GM10248 (cell line): ENCODE measurements around the gene EDN3.

Source experiments
- CTCF ChIA-PET: fragments of 300-600 bp; sonication (Branson Sonifier 250); formaldehyde crosslinking; extraction: SDS; loops from one replicate; lab custom pipeline; 2021; ENCODE audit warnings: antibody characterized with exemption; lab: Yijun Ruan, JAX
- POLR2A ChIA-PET: fragments of 350-650 bp; sonication (Branson Sonifier 250); formaldehyde crosslinking; extraction: SDS; loops from one replicate; lab custom pipeline; 2020; ENCODE audit warnings: antibody characterized with exemption; lab: Yijun Ruan, JAX
- DNase-seq: peaks from one replicate; pipeline ENCODE4 v3.0.0; 2012; ENCODE audit errors: extremely low spot score
- TF ChIP-seq, protein P1 (sequence below): IDR thresholded peaks from 2 replicates; pipeline ENCODE4 v1.5.1; 2012; ENCODE audit warnings: mild to moderate bottlenecking, low read depth; ENCODE audit errors: extremely low read depth, missing control alignments, control extremely low read depth

EDN3 gene

DNA sequence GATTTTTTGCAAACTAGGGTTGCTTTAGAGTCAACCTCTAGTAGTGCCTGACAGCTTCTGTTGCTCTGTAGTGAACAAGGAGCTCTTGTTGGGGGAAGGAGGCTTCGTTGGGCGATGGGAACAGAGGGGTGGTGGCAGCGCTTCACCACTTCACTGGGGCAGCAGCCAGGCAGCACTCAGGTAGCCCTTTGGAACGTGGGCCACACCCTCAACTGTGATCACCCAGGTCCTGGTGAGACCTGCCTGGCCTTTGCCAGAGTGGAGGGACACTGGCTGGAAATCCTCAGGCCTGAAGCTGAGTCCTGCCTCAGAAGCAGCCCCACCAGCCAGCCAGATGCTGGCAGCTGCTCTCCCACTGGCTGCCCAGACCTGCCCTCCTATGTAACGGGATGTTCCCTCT, 10.4 kb upstream of the EDN3 start:
- ChIA-PET CTCF (interaction anchor here (1.2 to 1.3 kb wide), 2 partner anchors 13 to 83 kb away, joined by 3 to 4 read pairs; no protein-coding TSS in a partner anchor), POLR2A (no interaction called here)
- TF ChIP-seq, protein P1, sequence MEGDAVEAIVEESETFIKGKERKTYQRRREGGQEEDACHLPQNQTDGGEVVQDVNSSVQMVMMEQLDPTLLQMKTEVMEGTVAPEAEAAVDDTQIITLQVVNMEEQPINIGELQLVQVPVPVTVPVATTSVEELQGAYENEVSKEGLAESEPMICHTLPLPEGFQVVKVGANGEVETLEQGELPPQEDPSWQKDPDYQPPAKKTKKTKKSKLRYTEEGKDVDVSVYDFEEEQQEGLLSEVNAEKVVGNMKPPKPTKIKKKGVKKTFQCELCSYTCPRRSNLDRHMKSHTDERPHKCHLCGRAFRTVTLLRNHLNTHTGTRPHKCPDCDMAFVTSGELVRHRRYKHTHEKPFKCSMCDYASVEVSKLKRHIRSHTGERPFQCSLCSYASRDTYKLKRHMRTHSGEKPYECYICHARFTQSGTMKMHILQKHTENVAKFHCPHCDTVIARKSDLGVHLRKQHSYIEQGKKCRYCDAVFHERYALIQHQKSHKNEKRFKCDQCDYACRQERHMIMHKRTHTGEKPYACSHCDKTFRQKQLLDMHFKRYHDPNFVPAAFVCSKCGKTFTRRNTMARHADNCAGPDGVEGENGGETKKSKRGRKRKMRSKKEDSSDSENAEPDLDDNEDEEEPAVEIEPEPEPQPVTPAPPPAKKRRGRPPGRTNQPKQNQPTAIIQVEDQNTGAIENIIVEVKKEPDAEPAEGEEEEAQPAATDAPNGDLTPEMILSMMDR: no peak
- DNase-seq: no peak

DNA sequence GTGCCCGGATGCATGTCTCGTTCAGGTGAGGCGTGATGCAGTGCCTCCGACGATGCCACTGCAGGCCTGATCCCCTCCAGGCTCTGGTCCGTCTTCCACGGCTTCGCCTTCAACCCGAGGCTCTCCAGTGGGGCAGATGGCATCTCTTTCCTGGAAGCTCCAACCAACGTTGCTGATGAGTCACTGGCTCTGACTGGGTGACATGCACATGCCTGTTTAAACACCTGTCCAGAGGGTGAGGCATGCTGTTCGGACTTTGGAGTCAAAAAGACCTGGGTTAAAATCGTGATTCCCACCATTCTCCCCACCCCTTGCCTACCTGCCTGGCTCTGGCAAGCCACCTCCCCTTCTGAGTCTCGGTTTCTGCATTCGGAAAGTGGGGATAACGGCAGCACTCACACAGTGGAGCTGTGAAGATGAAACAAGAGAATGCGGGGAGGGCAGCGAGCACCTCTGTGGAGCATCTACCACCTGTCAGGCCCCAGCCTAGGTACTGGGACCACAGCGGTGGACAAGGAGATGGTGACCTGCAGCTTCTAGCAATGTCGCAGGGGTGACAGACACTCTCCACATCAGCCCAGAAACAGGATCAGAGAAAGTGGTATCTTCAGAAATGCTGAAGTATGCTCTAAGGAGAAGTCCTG, 8.5 kb upstream of the EDN3 start:
- ChIA-PET CTCF (no interaction called here), POLR2A (no interaction called here)
- TF ChIP-seq, protein P1: no peak
- DNase-seq: no peak

DNA sequence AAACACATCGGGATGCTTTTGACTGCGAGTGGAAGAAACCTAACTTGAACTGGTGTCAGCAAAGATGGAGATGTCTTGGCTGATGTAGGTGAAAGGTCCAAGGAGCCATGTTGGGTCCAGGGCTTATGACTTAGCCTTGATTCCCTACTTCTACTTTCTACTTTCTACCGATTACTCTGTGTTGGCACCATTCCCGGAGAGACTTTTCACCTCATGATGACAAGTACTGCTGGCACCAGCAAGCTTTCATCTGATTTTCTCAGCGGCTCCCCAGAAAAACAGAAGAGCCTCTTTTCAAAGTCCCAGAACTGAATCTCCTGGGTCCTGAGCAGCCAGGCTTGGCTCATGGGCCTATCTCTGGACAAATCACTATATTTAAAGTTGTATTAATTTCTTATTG, 4.9 kb upstream of the EDN3 start:
- POLR2A ChIA-PET: no interaction called here
- CTCF ChIA-PET: no interaction called here
- no peak for DNase-seq
- TF ChIP-seq, protein P1: no peak

DNA sequence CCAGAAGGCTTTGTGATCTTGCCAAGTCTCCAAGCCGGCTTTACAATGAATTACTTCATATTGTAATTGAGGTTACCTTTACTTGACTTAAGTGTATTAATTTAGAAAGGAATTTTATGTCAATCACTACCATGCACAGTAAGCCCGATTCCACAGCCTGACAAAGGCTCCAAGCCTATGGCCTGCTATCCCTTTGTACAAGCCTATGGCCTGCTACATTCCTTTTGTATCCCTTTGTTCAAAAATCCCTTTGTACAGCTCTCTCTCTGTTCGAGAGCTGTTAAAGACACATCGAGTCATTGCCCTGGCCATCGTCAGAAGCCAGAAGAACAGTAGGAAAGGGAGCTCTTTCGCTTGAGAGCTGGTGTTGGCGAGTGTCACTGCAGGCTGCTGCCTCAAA, 2.7 kb upstream of the EDN3 start:
- TF ChIP-seq, protein P1: no peak
- POLR2A ChIA-PET: no interaction called here
- CTCF ChIA-PET: interaction anchor here (0.9 to 1.6 kb wide), 3 partner anchors 11 to 17 kb away, joined by 3 to 5 read pairs (median 4); no protein-coding TSS in a partner anchor
- DNase-seq: no peak

DNA sequence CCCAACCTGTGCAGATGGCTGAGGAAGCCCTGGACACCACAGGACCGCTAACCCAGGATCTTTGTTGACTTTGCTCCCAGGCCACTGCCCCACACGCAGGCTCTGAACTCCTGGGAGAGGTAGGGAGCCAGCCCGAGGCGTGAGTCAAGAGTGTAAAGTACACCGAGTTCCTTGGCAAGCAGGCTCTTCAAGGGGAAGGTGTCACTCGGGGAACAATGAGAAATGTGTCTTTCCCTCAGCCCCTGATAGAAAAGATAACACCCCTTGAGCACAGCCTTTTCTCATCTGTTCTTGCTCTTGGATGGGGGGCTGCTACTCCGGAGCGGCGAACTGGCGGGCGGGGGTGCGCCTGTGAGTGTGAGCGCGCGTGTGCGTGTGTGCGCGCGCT, 472 bp upstream of the EDN3 start:
- no peak for DNase-seq
- ChIA-PET POLR2A (no interaction called here), CTCF (no interaction called here)
- TF ChIP-seq, protein P1: no peak

DNA sequence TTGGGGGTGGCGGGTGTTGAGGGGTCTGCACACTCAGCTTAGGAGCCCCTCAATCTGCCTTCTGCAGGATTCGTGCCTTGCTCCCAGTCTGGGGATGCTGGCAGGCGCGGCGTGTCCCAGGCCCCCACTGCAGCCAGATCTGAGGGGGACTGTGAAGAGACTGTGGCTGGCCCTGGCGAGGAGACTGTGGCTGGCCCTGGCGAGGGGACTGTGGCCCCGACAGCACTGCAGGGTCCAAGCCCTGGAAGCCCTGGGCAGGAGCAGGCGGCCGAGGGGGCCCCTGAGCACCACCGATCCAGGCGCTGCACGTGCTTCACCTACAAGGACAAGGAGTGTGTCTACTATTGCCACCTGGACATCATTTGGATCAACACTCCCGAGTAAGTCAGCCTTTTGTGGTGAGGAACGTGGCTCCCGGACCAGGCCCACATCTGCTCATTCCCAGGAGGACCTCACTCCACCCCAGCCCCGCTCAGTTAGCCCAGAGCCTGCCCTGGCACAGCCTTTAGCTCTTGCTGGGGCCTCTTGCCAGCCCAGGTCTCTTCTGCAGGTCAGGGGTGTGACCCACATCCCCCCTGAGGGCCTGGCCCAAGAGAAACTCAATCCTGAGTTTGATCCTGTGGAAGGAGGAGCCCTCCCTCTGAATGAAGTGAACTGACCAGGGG, 1.1 kb downstream of the EDN3 start:
- TF ChIP-seq, protein P1: no peak
- no peak for DNase-seq
- ChIA-PET POLR2A (no interaction called here), CTCF (no interaction called here)
